ENCODE data around the gene ZNF534. TPM values are rescaled to one million over a fixed set of nuclear protein-coding genes. Genes with fewer than 3 reads are reported as not detected.
"Not testable (repeated sequence)": the region's sequence is repeated elsewhere in the genome, so short reads cannot be mapped to it uniquely, and the experiment has no call there.

Gene ZNF534
- total RNA-seq, 3 donors from 2014 or later (not counting 1 experiment from before 2014, with no cell fraction given), result 0.18 TPM; not detected in 2

- Histone ChIP-seq H3K27me3 (ENCODE audit: control insufficient read depth, insufficient read depth, low read length) (no peaks in the 10 kb centered on the region), H3K27ac (ENCODE audit: low read length) (no peak overlapping the region), H3K4me1 (ENCODE audit: control insufficient read depth, insufficient read depth, low read length) (no peaks in the 10 kb centered on the region), H3K4me3 (ENCODE audit: low read length) (no peak overlapping the region), H3K36me3 (ENCODE audit: control insufficient read depth, insufficient read depth, low read length) (no peaks in the 10 kb centered on the region), H3K9me3 (ENCODE audit: control insufficient read depth, insufficient read depth, low read length) (peaks cover 54% of the 10 kb centered on the region)
- Mint-ChIP-seq H3K9me3 (peaks cover 6 to 26% of the 10 kb centered on the region in 2 donors), H3K27ac (no peak overlapping the region), H3K36me3 (peaks cover 42% of the 10 kb centered on the region), H3K4me3 (no peak overlapping the region), H3K4me1 (no peaks in the 10 kb centered on the region), H3K27me3 (ENCODE audit: low read depth in 2 of 2) (no peaks in the 10 kb centered on the region)
- intact Hi-C loops (cut with micrococcal nuclease), result no loop called here
- ATAC-seq, result no peak
- TF ChIP-seq, protein P1, sequence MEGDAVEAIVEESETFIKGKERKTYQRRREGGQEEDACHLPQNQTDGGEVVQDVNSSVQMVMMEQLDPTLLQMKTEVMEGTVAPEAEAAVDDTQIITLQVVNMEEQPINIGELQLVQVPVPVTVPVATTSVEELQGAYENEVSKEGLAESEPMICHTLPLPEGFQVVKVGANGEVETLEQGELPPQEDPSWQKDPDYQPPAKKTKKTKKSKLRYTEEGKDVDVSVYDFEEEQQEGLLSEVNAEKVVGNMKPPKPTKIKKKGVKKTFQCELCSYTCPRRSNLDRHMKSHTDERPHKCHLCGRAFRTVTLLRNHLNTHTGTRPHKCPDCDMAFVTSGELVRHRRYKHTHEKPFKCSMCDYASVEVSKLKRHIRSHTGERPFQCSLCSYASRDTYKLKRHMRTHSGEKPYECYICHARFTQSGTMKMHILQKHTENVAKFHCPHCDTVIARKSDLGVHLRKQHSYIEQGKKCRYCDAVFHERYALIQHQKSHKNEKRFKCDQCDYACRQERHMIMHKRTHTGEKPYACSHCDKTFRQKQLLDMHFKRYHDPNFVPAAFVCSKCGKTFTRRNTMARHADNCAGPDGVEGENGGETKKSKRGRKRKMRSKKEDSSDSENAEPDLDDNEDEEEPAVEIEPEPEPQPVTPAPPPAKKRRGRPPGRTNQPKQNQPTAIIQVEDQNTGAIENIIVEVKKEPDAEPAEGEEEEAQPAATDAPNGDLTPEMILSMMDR (IDR thresholded peaks at IDR 0.05), result no peak
- DNase-seq, result no peak
- 82% methylated on average over 6 of the region's 14 CpGs for WGBS (ENCODE audit: insufficient coverage)
Measured at GRCh38 chr19:52464798-52465470, 36.0 kb downstream of the ZNF534 start.

DNA sequence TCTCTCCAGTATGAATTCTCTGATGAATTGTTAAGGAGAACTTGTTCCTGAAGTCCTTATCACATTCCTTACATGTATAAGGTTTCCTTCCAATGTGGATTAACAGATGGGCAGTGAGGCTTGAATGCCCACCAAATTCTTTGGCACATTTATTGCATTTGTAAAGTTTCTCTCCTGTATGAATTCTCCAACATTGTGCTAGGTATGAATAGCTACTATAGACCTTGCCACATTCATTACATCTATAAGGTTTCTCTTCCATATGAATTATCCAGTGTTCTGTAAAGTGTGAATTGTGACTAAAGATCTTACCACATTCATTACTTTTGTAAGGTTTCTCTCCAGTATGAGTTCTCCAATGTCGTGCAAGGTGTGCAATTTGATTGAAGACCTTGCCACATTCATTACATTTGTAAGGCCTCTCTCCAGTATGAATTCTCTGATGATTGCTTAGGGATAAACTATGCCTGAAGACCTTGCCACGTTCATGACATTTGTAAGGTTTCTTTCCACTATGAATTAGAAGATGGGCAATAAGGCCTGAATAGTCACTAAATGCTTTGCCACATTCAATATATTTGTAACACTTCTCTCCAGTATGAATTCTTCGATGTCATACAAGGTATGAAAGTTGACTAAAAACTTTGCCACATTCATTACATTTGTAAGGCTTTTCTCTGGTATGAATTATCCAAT lies 44.9 kb downstream of the ZNF534 start:
- no peaks in the 10 kb centered on the region for H3K27me3 Mint-ChIP-seq (ENCODE audit: low read depth in 2 of 2)
- peaks cover 63% of the 10 kb centered on the region for H3K36me3 Mint-ChIP-seq
- H3K4me1 Mint-ChIP-seq, result peaks cover 0 to 5% of the 10 kb centered on the region in 2 donors
- TF ChIP-seq, protein P1 (IDR thresholded peaks at IDR 0.05), result no peak
- peaks cover 9 to 20% of the 10 kb centered on the region in 2 donors for H3K9me3 Mint-ChIP-seq
- Histone ChIP-seq H3K27ac (ENCODE audit: low read length) (no peak overlapping the region), H3K36me3 (ENCODE audit: control insufficient read depth, insufficient read depth, low read length) (no peaks in the 10 kb centered on the region), H3K27me3 (ENCODE audit: control insufficient read depth, insufficient read depth, low read length) (no peaks in the 10 kb centered on the region), H3K4me3 (ENCODE audit: low read length) (no peak overlapping the region), H3K4me1 (ENCODE audit: control insufficient read depth, insufficient read depth, low read length) (no peaks in the 10 kb centered on the region), H3K9me3 (ENCODE audit: control insufficient read depth, insufficient read depth, low read length) (peaks cover 65% of the 10 kb centered on the region)
- no peak for DNase-seq
- WGBS (ENCODE audit: insufficient coverage), result 87% methylated on average over 3 of the region's 3 CpGs
- ATAC-seq, result no peak
- H3K4me3 Mint-ChIP-seq, result no peak overlapping the region
- intact Hi-C loops (cut with micrococcal nuclease), result loop anchor here (10.0 kb wide), 1 partner anchor 49 kb away; the partner anchor contains the start of gene ZNF534
- no peak overlapping the region for H3K27ac Mint-ChIP-seq

DNA sequence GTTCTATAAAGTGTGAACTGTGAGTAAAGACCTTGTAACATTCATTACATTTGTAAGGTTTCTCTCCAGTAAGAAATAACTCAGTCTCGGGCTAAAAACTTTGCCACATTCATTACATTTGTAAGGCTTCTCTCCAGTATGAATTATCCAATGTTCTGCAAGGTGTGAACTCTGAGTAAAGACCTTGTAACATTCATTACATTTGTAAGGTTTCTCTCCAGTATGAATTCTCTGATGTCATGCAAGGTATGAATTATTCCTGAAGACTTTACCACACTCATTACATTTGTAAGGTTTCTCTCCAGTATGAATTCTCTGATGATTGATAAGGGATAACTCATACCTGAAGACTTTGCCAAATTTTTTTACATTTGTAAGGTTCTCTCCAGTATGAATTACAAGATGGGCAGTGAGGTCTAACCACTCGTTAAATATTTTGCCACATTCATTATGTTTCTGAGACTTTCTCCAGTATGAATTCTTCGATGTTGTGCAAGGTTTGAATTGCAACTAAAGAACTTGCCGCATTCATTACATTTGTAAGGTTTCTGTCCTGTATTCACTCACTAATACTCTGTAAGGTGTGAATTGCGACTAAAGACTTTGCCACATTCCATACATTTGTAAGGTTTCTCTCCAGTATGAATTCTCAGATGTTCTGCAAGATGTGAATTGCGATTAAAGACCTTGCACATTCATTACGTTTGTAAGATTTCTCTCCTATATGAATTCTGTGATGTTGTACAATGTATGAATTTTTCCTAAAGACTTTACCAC lies 45.6 kb downstream of the ZNF534 start:
- WGBS (ENCODE audit: insufficient coverage), result 92% methylated on average over 5 of the region's 7 CpGs
- Mint-ChIP-seq H3K9me3 (peaks cover 9 to 20% of the 10 kb centered on the region in 2 donors), H3K27ac (no peak overlapping the region), H3K4me1 (peaks cover 0 to 5% of the 10 kb centered on the region in 2 donors), H3K36me3 (peaks cover 63% of the 10 kb centered on the region), H3K4me3 (no peak overlapping the region), H3K27me3 (ENCODE audit: low read depth in 2 of 2) (no peaks in the 10 kb centered on the region)
- H3K27ac ChIP-seq (ENCODE audit: low read length), result no peak overlapping the region
- H3K9me3 ChIP-seq (ENCODE audit: control insufficient read depth, insufficient read depth, low read length), result peaks cover 66% of the 10 kb centered on the region
- no peaks in the 10 kb centered on the region for H3K4me1 ChIP-seq (ENCODE audit: control insufficient read depth, insufficient read depth, low read length)
- H3K27me3 ChIP-seq (ENCODE audit: control insufficient read depth, insufficient read depth, low read length), result no peaks in the 10 kb centered on the region
- TF ChIP-seq, protein P1 (IDR thresholded peaks at IDR 0.05), result no peak
- intact Hi-C loops (cut with micrococcal nuclease), result loop anchor here (10.0 kb wide), 1 partner anchor 50 kb away; the partner anchor contains the start of gene ZNF534
- H3K36me3 ChIP-seq (ENCODE audit: control insufficient read depth, insufficient read depth, low read length), result no peaks in the 10 kb centered on the region
- no peak for ATAC-seq
- H3K4me3 ChIP-seq (ENCODE audit: low read length), result no peak overlapping the region
- no peak for DNase-seq

- ATAC-seq; intact Hi-C loops (cut with micrococcal nuclease); H3K4me3 Mint-ChIP-seq; H3K4me3 ChIP-seq (ENCODE audit: low read length); H3K4me1 ChIP-seq (ENCODE audit: control insufficient read depth, insufficient read depth, low read length); DNase-seq; H3K27me3 Mint-ChIP-seq (ENCODE audit: low read depth in 2 of 2); H3K27me3 ChIP-seq (ENCODE audit: control insufficient read depth, insufficient read depth, low read length); H3K4me1 Mint-ChIP-seq; H3K36me3 ChIP-seq (ENCODE audit: control insufficient read depth, insufficient read depth, low read length); H3K27ac Mint-ChIP-seq; H3K27ac ChIP-seq (ENCODE audit: low read length): not testable (repeated sequence)
- peaks cover 81% of the 10 kb centered on the region for H3K9me3 ChIP-seq (ENCODE audit: control insufficient read depth, insufficient read depth, low read length)
- peaks cover 16% of the 10 kb centered on the region for H3K36me3 Mint-ChIP-seq
- peaks cover 7 to 13% of the 10 kb centered on the region in 2 donors for H3K9me3 Mint-ChIP-seq
- WGBS (ENCODE audit: insufficient coverage), result 69% methylated on average over 5 of the region's 7 CpGs
Measured at GRCh38 chr19:52484111-52484743, 55.3 kb downstream of the ZNF534 start.

GRCh38 chr19:52485064-52485463 lies 56.1 kb downstream of the ZNF534 start:
- peaks cover 16% of the 10 kb centered on the region for H3K36me3 Mint-ChIP-seq
- peaks cover 80% of the 10 kb centered on the region for H3K9me3 ChIP-seq (ENCODE audit: control insufficient read depth, insufficient read depth, low read length)

More at GRCh38 chr19:52485064-52485463, 56.1 kb downstream of the ZNF534 start:
- H3K4me1 Mint-ChIP-seq; H3K4me1 ChIP-seq (ENCODE audit: control insufficient read depth, insufficient read depth, low read length); H3K27ac Mint-ChIP-seq; H3K36me3 ChIP-seq (ENCODE audit: control insufficient read depth, insufficient read depth, low read length); DNase-seq; ATAC-seq; H3K27ac ChIP-seq (ENCODE audit: low read length); H3K27me3 ChIP-seq (ENCODE audit: control insufficient read depth, insufficient read depth, low read length); H3K4me3 Mint-ChIP-seq; intact Hi-C loops (cut with micrococcal nuclease); H3K4me3 ChIP-seq (ENCODE audit: low read length); H3K27me3 Mint-ChIP-seq (ENCODE audit: low read depth in 2 of 2): not testable (repeated sequence)
- WGBS (ENCODE audit: insufficient coverage), result 64% methylated on average over 7 of the region's 7 CpGs
- peaks cover 7 to 13% of the 10 kb centered on the region in 2 donors for H3K9me3 Mint-ChIP-seq

Measured in natural killer cell (primary cell).